Lung (tissue), 12 donors: ENCODE data around the gene FARSA. TPM values are rescaled to one million over a fixed set of nuclear protein-coding genes. Genes with fewer than 3 reads are reported as not detected.

Experiments used
- ATAC-seq: fragments of 200-7000 bp; cut with Tn5 transposase; one replicate; pipeline ENCODE4 v1.9.1; 2020; ENCODE audit warnings: moderate number of reproducible peaks; ENCODE audit not compliant: insufficient read depth, low FRiP score
- DNase-seq, 3 donors: peaks; one replicate each; pipeline ENCODE4 v3.0.0-alpha.2; 2013 to 2017
- H3K27ac ChIP-seq, 2 donors: one replicate each; pipeline ENCODE4 v1.5.1; 2013; ENCODE audit warnings: mild to moderate bottlenecking in 2 of 2, moderate library complexity in 2 of 2, control low read depth in 1 of 2, inconsistent platforms in 1 of 2, low read depth in 1 of 2, low read length in 1 of 2
- H3K27me3 ChIP-seq, 3 donors: one replicate each; pipeline ENCODE4 v1.5.1; 2013; ENCODE audit warnings: low read length in 2 of 3; ENCODE audit not compliant: control insufficient read depth in 3 of 3, insufficient read depth in 3 of 3
- H3K36me3 ChIP-seq, 4 donors: one replicate each; pipeline ENCODE4 v1.5.1; 2013; ENCODE audit warnings: low read length in 4 of 4, mild to moderate bottlenecking in 1 of 4, moderate library complexity in 1 of 4; ENCODE audit not compliant: control insufficient read depth in 4 of 4, insufficient read depth in 4 of 4
- H3K4me1 ChIP-seq, 5 donors: one replicate each; pipeline ENCODE4 v1.5.1; 2013; ENCODE audit warnings: low read length in 5 of 5, mild to moderate bottlenecking in 2 of 5, moderate library complexity in 1 of 5; ENCODE audit not compliant: control insufficient read depth in 5 of 5, insufficient read depth in 5 of 5
- H3K4me3 ChIP-seq: one replicate; pipeline ENCODE4 v1.5.1; 2013; ENCODE audit warnings: mild to moderate bottlenecking, control low read depth, moderate library complexity
- H3K9ac ChIP-seq, 2 donors: one replicate each; pipeline ENCODE4 v1.5.1; 2013; ENCODE audit warnings: low read length in 2 of 2, control low read depth in 1 of 2; ENCODE audit not compliant: insufficient read depth in 1 of 2
- H3K9me3 ChIP-seq, 4 donors: one replicate each; pipeline ENCODE4 v1.5.1; 2013; ENCODE audit warnings: low read length in 3 of 4, mild to moderate bottlenecking in 1 of 4, moderate library complexity in 1 of 4; ENCODE audit not compliant: control insufficient read depth in 4 of 4, insufficient read depth in 3 of 4
- WGBS, 2 donors: extraction: QIAGEN DNeasy Blood & Tissue Kit; methylation state at CpG; one replicate each; pipeline ENCODE4 v1.1.7; 2013; 5-methylcytosine and 5-hydroxymethylcytosine counted together
- polyA plus RNA-seq, 2 donors: library from polyadenylated mRNA; stranded (reverse); fragments of 200-250 nt; gene quantifications; one replicate each; pipeline ENCODE4 v1.2.1, GENCODE V29; 2013
- total RNA-seq, 2 donors: library from RNA; depleted of rRNA in 1 of 2; stranded (reverse); fragments of >200 nt in 1 of 2; gene quantifications; one replicate each; pipeline ENCODE4 v1.2.1, GENCODE V29; 2014 to 2021
- TF ChIP-seq, protein P1 (sequence below): IDR thresholded peaks from 2 replicates; pipeline ENCODE4 v1.5.1; 2012; ENCODE audit warnings: mild to moderate bottlenecking; ENCODE audit errors: control extremely low read depth, extremely low read depth
- donor health status: control.
- donor health status: control.
- donor health status: Bipolar disorder and iron deficiency.
- donor health status: healthy.
- donor health status: DM: yes; HTN: yes; CAD: no.

Gene FARSA
- total and polyA plus RNA-seq, 4 donors = 27.8 to 72.1 (median 52.8) TPM

DNA sequence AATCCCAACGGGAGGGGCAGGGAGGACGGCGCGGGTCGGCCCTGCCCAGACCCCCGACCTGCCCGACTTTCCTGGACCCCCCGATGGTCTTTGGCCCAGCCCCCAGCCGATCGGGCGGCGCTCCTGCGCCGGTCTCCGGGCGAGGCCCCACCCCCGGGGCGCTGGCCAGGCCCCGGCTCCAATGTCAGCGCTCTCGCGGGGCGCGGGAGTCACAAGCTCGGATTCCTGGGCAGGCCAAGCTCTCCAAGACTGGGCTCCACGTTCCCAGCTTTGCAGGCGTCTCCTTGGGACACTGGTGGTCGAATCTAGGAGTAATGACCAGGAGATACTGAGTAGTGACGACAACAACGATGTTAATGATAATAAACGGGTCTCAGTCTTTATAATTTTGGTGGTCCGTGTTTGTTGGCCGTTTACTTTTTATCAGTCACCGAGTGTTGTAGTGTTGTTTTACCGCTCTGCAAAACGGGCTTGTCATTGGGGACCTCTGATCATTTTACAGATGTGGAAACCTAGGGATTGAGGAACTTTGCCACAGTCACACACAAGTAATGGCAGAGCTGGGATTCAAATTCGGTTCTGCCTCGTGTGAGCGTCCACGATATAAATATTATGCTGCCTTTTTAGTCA is 12.7 kb upstream of the FARSA start:
- TF ChIP-seq, protein P1, sequence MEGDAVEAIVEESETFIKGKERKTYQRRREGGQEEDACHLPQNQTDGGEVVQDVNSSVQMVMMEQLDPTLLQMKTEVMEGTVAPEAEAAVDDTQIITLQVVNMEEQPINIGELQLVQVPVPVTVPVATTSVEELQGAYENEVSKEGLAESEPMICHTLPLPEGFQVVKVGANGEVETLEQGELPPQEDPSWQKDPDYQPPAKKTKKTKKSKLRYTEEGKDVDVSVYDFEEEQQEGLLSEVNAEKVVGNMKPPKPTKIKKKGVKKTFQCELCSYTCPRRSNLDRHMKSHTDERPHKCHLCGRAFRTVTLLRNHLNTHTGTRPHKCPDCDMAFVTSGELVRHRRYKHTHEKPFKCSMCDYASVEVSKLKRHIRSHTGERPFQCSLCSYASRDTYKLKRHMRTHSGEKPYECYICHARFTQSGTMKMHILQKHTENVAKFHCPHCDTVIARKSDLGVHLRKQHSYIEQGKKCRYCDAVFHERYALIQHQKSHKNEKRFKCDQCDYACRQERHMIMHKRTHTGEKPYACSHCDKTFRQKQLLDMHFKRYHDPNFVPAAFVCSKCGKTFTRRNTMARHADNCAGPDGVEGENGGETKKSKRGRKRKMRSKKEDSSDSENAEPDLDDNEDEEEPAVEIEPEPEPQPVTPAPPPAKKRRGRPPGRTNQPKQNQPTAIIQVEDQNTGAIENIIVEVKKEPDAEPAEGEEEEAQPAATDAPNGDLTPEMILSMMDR = no peak
- H3K27ac ChIP-seq = peak overlapping the region; percentile 80 to 95
- ATAC-seq = peak; percentile 83
- WGBS, 2 donors = 1% methylated on average over 38 to 40 of the region's 40 CpGs
- DNase-seq = peak; percentile 75 to 84 (median 77)
- peak overlapping the region; percentile 42 to 72 for H3K9ac ChIP-seq
- peaks cover 0 to 14% (median 7%) of the 10 kb centered on the region in 5 donors for H3K4me1 ChIP-seq
- peak overlapping the region; percentile 85 for H3K4me3 ChIP-seq
- no peaks in the 10 kb centered on the region for H3K9me3 ChIP-seq
- H3K36me3 ChIP-seq = peaks cover 27 to 54% (median 44%) of the 10 kb centered on the region in 4 donors
- H3K27me3 ChIP-seq = no peaks in the 10 kb centered on the region

DNA sequence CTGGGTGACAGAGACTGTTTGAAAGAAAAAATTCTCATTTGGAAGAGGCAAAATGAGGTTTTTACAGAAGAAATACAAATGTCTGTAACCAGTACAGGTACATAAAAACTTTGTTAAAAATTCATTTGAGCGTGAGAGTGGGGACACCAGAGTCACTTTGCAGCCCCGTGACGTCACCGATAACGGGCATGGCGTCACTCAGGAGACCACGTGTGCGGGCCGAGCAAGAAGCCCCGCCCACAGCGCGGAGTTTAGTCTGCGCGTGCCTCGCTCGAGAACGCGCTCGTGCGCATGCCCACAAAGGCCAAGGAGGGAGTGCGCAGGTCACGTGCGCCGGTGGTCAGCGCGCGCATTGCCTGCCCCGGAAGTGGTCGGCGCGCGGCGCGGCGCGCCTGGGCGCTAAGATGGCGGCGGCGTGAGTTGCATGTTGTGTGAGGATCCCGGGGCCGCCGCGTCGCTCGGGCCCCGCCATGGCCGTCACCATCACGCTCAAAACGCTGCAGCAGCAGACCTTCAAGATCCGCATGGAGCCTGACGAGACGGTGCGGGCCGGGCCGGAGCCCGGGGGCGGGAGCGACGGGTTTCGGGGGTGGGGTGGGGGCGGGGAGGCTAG is 12.1 kb upstream of the FARSA start, which contains the start of gene RAD23A:
TSS of gene RAD23A (plus strand) at position 384 of the 613 bp plus-strand sequence. CDS start at position 471, 87 bp downstream.
- DNase-seq (peak; percentile 98 to 99 (median 98)), ATAC-seq (peak; percentile 90)
- Histone ChIP-seq H3K27ac (peak within 1 kb of the TSS; percentile 80 to 95), H3K9me3 (no peaks in the 10 kb centered on the region), H3K4me3 (peak within 1 kb of the TSS; percentile 85), H3K4me1 (peaks cover 5 to 19% (median 10%) of the 10 kb centered on the region in 5 donors), H3K36me3 (peaks cover 31 to 57% (median 49%) of the 10 kb centered on the region in 4 donors), H3K9ac (peak within 1 kb of the TSS; percentile 42 to 72), H3K27me3 (no peaks in the 10 kb centered on the region)
- 0 to 1% methylated on average over 51 to 62 of the region's 62 CpGs for WGBS, 2 donors
- TF ChIP-seq, protein P1 = peak; percentile 4

DNA sequence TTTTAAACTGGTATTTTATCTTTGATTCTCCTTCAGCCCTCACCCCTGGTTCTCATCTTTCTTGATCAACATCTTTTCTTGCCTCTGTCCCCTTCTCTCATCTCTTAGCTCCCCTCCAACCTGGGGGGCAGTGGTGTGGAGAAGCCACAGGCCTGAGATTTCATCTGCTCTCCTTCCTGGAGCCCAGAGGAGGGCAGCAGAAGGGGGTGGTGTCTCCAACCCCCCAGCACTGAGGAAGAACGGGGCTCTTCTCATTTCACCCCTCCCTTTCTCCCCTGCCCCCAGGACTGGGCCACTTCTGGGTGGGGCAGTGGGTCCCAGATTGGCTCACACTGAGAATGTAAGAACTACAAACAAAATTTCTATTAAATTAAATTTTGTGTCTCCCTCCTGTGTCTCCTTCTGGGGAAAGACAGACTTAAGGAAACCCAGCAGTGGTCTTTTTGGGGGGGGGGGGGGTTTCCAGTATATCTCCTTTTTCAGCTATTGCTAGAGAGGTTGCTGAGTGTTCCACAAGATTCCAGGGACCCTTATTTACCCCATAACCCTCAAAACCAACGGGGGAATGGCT is 10.7 kb upstream of the FARSA start:
- TF ChIP-seq, protein P1 = no peak
- Histone ChIP-seq H3K4me1 (peaks cover 11 to 29% (median 19%) of the 10 kb centered on the region in 5 donors), H3K27ac (peak overlapping the region in 1 of 2 donors; percentile 40), H3K36me3 (peaks cover 35 to 58% (median 54%) of the 10 kb centered on the region in 4 donors), H3K4me3 (no peak overlapping the region), H3K9me3 (no peaks in the 10 kb centered on the region), H3K27me3 (no peaks in the 10 kb centered on the region), H3K9ac (no peak overlapping the region)
- 38 to 52% methylated on average over 2 of the region's 2 CpGs for WGBS, 2 donors
- ATAC-seq (no peak), DNase-seq (no peak)
